GM23248 (cell line): ENCODE data around the gene PRSS48. TPM values are rescaled to one million over a fixed set of nuclear protein-coding genes. Genes with fewer than 3 reads are reported as not detected.

ENCODE experiments used
- DNase-seq: peaks from one replicate; pipeline ENCODE4 v3.0.0-alpha.2; 2015
- H2AFZ ChIP-seq: fragments of 200-600 bp; sonication (generic); 2 replicates; pipeline ENCODE4 v1.6.1; 2016; ENCODE audit warnings: antibody characterized with exemption
- H3F3A ChIP-seq: fragments of 200-600 bp; sonication (generic); 2 replicates; pipeline ENCODE4 v1.6.1; 2016; ENCODE audit warnings: mild to moderate bottlenecking, antibody characterized with exemption, mixed run types; ENCODE audit not compliant: insufficient read depth
- H3K27ac ChIP-seq: fragments of 200-600 bp; sonication (generic); 2 replicates; pipeline ENCODE4 v1.5.1; 2016; ENCODE audit warnings: mild to moderate bottlenecking
- H3K27me3 ChIP-seq: fragments of 200-600 bp; sonication (generic); replicated peaks from 2 replicates; pipeline ENCODE4 v1.6.1; 2016; ENCODE audit warnings: mild to moderate bottlenecking; ENCODE audit not compliant: insufficient read depth
- H3K36me3 ChIP-seq: fragments of 200-600 bp; sonication (generic); 2 replicates; pipeline ENCODE4 v1.6.1; 2016; ENCODE audit warnings: low read depth, mild to moderate bottlenecking
- H3K4me1 ChIP-seq: fragments of 200-600 bp; sonication (generic); 2 replicates; pipeline ENCODE4 v1.6.1; 2016; ENCODE audit warnings: mild to moderate bottlenecking; ENCODE audit not compliant: insufficient read depth
- H3K4me2 ChIP-seq: fragments of 200-600 bp; sonication (generic); one replicate; pipeline ENCODE4 v1.6.1; 2016; ENCODE audit warnings: mild to moderate bottlenecking; ENCODE audit not compliant: unreplicated experiment
- H3K4me3 ChIP-seq: fragments of 200-600 bp; sonication (generic); 2 replicates; pipeline ENCODE4 v1.5.1; 2016; ENCODE audit warnings: mild to moderate bottlenecking
- H3K79me2 ChIP-seq: fragments of 200-600 bp; sonication (generic); 2 replicates; pipeline ENCODE4 v1.6.1; 2016; ENCODE audit warnings: mild to moderate bottlenecking; ENCODE audit not compliant: insufficient read depth
- H3K9ac ChIP-seq: fragments of 200-600 bp; sonication (generic); 2 replicates; pipeline ENCODE4 v1.6.1; 2016; ENCODE audit warnings: mild to moderate bottlenecking
- H3K9me2 ChIP-seq: fragments of 200-600 bp; sonication (generic); 2 replicates; pipeline ENCODE4 v1.6.1; 2016; ENCODE audit warnings: mixed run types, mild to moderate bottlenecking, moderate library complexity; ENCODE audit not compliant: insufficient read depth
- H3K9me3 ChIP-seq: fragments of 200-600 bp; sonication (generic); one replicate; pipeline ENCODE4 v1.6.1; 2017; ENCODE audit warnings: low read depth
- H4K20me1 ChIP-seq: fragments of 200-600 bp; sonication (generic); 2 replicates; pipeline ENCODE4 v1.6.0; 2016; ENCODE audit not compliant: insufficient read depth
- EZH2 ChIP-seq: fragments of 200-600 bp; sonication (generic); IDR thresholded peaks from 2 replicates; pipeline ENCODE4 v1.6.1; 2018; ENCODE audit warnings: antibody characterized with exemption, mild to moderate bottlenecking; ENCODE audit not compliant: insufficient read depth, poor library complexity, severe bottlenecking
- EZH2phosphoT487 ChIP-seq: fragments of 200-600 bp; sonication (generic); IDR thresholded peaks from 2 replicates; pipeline ENCODE4 v1.6.1; 2018; ENCODE audit warnings: antibody characterized with exemption, moderate library complexity, mild to moderate bottlenecking, low read depth; ENCODE audit not compliant: insufficient read depth
- WGBS, 2 experiments: methylation state at CpG; one replicate each; pipeline ENCODE4 v1.1.6; 2015 to 2017; ENCODE audit warnings: low lambda C conversion rate in 2 of 2, low coverage in 1 of 2; ENCODE audit errors: missing lambda C conversion rate in 2 of 2; 5-methylcytosine and 5-hydroxymethylcytosine counted together
- in situ Hi-C: fragments of 300-500 bp; cut with MboI; formaldehyde crosslinking; loops from 2 replicates; pipeline ENCODE4 v1.15.0; 2020
- polyA plus RNA-seq: library from polyadenylated mRNA; unstranded; fragments of >200 nt; fragmentation: Nextera tagmentation; extraction: Ambion mirVana; gene quantifications from 2 replicates; pipeline ENCODE4 v1.2.1, GENCODE V29; 2016
- total RNA-seq: library from RNA; depleted of rRNA; stranded (reverse); fragments of >200 nt; shearing (Covaris generic); gene quantifications from 2 replicates; pipeline ENCODE4 v1.2.3, GENCODE V29; 2014

Gene PRSS48
- total and polyA plus RNA-seq, 2 experiments from 2014 or later: not detected

GRCh38 chr4:151310124-151310728 is 33.3 kb downstream of the PRSS48 start:
- no peak for TF ChIP-seq EZH2
- no peak for TF ChIP-seq EZH2phosphoT487
- Histone ChIP-seq H3K4me3 (no peak overlapping the region), H3K4me2 (no peak overlapping the region), H3K36me3 (no peaks in the 10 kb centered on the region), H3F3A (peaks cover 10% of the 10 kb centered on the region), H3K27me3 (no peaks in the 10 kb centered on the region), H2AFZ (no peak overlapping the region), H3K9ac (no peak overlapping the region), H4K20me1 (no peaks in the 10 kb centered on the region), H3K9me3 (no peaks in the 10 kb centered on the region), H3K27ac (no peak overlapping the region), H3K79me2 (no peaks in the 10 kb centered on the region; the same call in 1 of the 2 replicates), H3K9me2 (0 out of 2 replicates have a peak, but pooled peaks cover 3% of the 10 kb centered on the region), H3K4me1 (peaks cover 8% of the 10 kb centered on the region)
- no peak for DNase-seq
- WGBS, 2 experiments: 96 to 97% methylated on average over 5 of the region's 5 CpGs
- in situ Hi-C loops: no loop called here

GRCh38 chr4:151313306-151314009 is 36.5 kb downstream of the PRSS48 start:
- no peak overlapping the region for H3K27ac ChIP-seq
- H3K4me1 ChIP-seq: peaks cover 12% of the 10 kb centered on the region
- no peaks in the 10 kb centered on the region for H3K9me3 ChIP-seq
- no peak overlapping the region for H3K4me3 ChIP-seq
- H3F3A ChIP-seq: peaks cover 12% of the 10 kb centered on the region
- in situ Hi-C loops: no loop called here
- no peaks in the 10 kb centered on the region for H4K20me1 ChIP-seq
- peaks cover 5% of the 10 kb centered on the region for H3K79me2 ChIP-seq
- no peak overlapping the region for H3K9ac ChIP-seq
- DNase-seq: no peak
- H2AFZ ChIP-seq: no peak overlapping the region
- TF ChIP-seq EZH2phosphoT487 (no peak), EZH2 (no peak)
- H3K4me2 ChIP-seq: no peak overlapping the region
- no peaks in the 10 kb centered on the region for H3K36me3 ChIP-seq
- H3K9me2 ChIP-seq: 0 out of 2 replicates have a peak, but pooled peaks cover 3% of the 10 kb centered on the region
- no peaks in the 10 kb centered on the region for H3K27me3 ChIP-seq
- WGBS, 2 experiments: 97 to 99% methylated on average over 6 of the region's 6 CpGs

- TF ChIP-seq EZH2phosphoT487: no peak
- TF ChIP-seq EZH2: no peak
- Histone ChIP-seq H3K27me3 (no peaks in the 10 kb centered on the region), H3K9ac (no peak overlapping the region), H3K4me1 (peaks cover 12% of the 10 kb centered on the region), H3K4me3 (no peak overlapping the region), H2AFZ (no peak overlapping the region), H3F3A (peaks cover 12% of the 10 kb centered on the region), H3K79me2 (peaks cover 5% of the 10 kb centered on the region), H3K9me3 (no peaks in the 10 kb centered on the region), H3K9me2 (0 out of 2 replicates have a peak, but pooled peaks cover 3% of the 10 kb centered on the region), H3K4me2 (no peak overlapping the region), H3K27ac (no peak overlapping the region), H4K20me1 (no peaks in the 10 kb centered on the region), H3K36me3 (no peaks in the 10 kb centered on the region)
- no peak for DNase-seq
- in situ Hi-C loops: no loop called here
- 86 to 91% methylated on average over 1 of the region's 1 CpG for WGBS, 2 experiments
These were observed 37.0 kb downstream of the PRSS48 start for GRCh38 chr4:151314010-151314355.

GRCh38 chr4:151314479-151314878 is 37.5 kb downstream of the PRSS48 start:
- Histone ChIP-seq H3K9me2 (0 out of 2 replicates have a peak, but pooled peaks cover 3% of the 10 kb centered on the region), H3K9me3 (no peaks in the 10 kb centered on the region), H2AFZ (no peak overlapping the region), H3K9ac (no peak overlapping the region), H3K36me3 (no peaks in the 10 kb centered on the region), H3K79me2 (peaks cover 6% of the 10 kb centered on the region; the same call in 1 of the 2 replicates), H3K27me3 (no peaks in the 10 kb centered on the region), H3F3A (peaks cover 12% of the 10 kb centered on the region), H3K27ac (no peak overlapping the region), H4K20me1 (no peaks in the 10 kb centered on the region), H3K4me3 (no peak overlapping the region), H3K4me2 (no peak overlapping the region), H3K4me1 (peaks cover 12% of the 10 kb centered on the region)
- no peak for TF ChIP-seq EZH2phosphoT487
- no peak for TF ChIP-seq EZH2
- 100% methylated on average over 1 of the region's 1 CpG for WGBS, 2 experiments
- in situ Hi-C loops: no loop called here
- DNase-seq: no peak
